Esophagus muscularis mucosa (tissue), 4 donors: Measurements from ENCODE around the gene MSH6. TPM values are rescaled to one million over a fixed set of nuclear protein-coding genes. Genes with fewer than 3 reads are reported as not detected.

Experiments
- DNase-seq: peaks from one replicate; pipeline ENCODE4 v3.0.0-alpha.2; 2017; ENCODE audit errors: extremely low spot score
- H3K27ac ChIP-seq, 4 donors: fragments of 200-600 bp; sonication (generic); replicated peaks in 1 of 4; 1 replicate in 3 of 4; 2 replicates in 1 of 4; pipeline ENCODE4 v1.5.1; 2016 to 2019; ENCODE audit warnings: mild to moderate bottlenecking in 1 of 4
- H3K27me3 ChIP-seq, 4 donors: fragments of 200-600 bp; sonication (generic); one replicate each; pipeline versions ENCODE4 v1.5.1 to v1.6.0; 2016 to 2019
- H3K36me3 ChIP-seq, 4 donors: fragments of 200-600 bp; sonication (generic); one replicate each; pipeline ENCODE4 v1.5.1; 2016 to 2019
- H3K4me1 ChIP-seq, 4 donors: fragments of 200-600 bp; sonication (generic); one replicate each; pipeline ENCODE4 v1.5.1; 2016 to 2019
- H3K4me3 ChIP-seq, 4 donors: fragments of 200-600 bp; sonication (generic); 1 replicate in 2 of 4; 2 replicates in 2 of 4; pipeline ENCODE4 v1.5.1; 2016 to 2019; ENCODE audit warnings: mild to moderate bottlenecking in 4 of 4, moderate library complexity in 1 of 4
- H3K9me3 ChIP-seq, 4 donors: fragments of 200-600 bp; sonication (generic); 1 replicate in 3 of 4; 2 replicates in 1 of 4; pipeline ENCODE4 v1.5.1; 2016 to 2019
- EP300 ChIP-seq: sonication (generic); formaldehyde crosslinking; IDR thresholded peaks from one replicate; pipeline ENCODE4 v1.6.1; 2017; ENCODE audit warnings: antibody characterized with exemption
- POLR2A ChIP-seq: fragments of 450-650 bp; IDR thresholded peaks from one replicate; pipeline ENCODE4 v1.6.1; 2017; ENCODE audit warnings: antibody characterized with exemption, moderate library complexity, mild to moderate bottlenecking, low read depth
- POLR2AphosphoS5 ChIP-seq, 2 donors: sonication (generic); formaldehyde crosslinking; IDR thresholded peaks; one replicate each; pipeline ENCODE4 v1.6.1; 2017; ENCODE audit warnings: antibody characterized with exemption in 2 of 2
- WGBS: methylation state at CpG from one replicate; pipeline ENCODE4 v1.1.5; 2018; 5-methylcytosine and 5-hydroxymethylcytosine counted together
- intact Hi-C: fragments of 100-400 bp; cut with DNase I; formaldehyde crosslinking; loops from one replicate; pipeline ENCODE4 v1.15.1; 2023
- total RNA-seq, 4 donors: library from RNA; depleted of rRNA; stranded (reverse); fragments of >200 nt; gene quantifications; one replicate each; pipeline versions ENCODE4 v1.1.0 to v1.2.1, GENCODE V29; 2016
- TF ChIP-seq, protein P1 (sequence below), 3 experiments: fragments of 200-600 bp in 2 of 3; fragments of 450-650 bp in 1 of 3; sonication (generic) in 2 of 3; IDR thresholded peaks; one replicate each; pipeline ENCODE4 v1.5.1; 2017 to 2019; ENCODE audit warnings: antibody characterized with exemption in 3 of 3, mild to moderate bottlenecking in 2 of 3, moderate library complexity in 1 of 3

MSH6 gene
- total RNA-seq, 4 donors from 2014 or later: 28.2 to 47.0 (median 39.6) TPM

DNA sequence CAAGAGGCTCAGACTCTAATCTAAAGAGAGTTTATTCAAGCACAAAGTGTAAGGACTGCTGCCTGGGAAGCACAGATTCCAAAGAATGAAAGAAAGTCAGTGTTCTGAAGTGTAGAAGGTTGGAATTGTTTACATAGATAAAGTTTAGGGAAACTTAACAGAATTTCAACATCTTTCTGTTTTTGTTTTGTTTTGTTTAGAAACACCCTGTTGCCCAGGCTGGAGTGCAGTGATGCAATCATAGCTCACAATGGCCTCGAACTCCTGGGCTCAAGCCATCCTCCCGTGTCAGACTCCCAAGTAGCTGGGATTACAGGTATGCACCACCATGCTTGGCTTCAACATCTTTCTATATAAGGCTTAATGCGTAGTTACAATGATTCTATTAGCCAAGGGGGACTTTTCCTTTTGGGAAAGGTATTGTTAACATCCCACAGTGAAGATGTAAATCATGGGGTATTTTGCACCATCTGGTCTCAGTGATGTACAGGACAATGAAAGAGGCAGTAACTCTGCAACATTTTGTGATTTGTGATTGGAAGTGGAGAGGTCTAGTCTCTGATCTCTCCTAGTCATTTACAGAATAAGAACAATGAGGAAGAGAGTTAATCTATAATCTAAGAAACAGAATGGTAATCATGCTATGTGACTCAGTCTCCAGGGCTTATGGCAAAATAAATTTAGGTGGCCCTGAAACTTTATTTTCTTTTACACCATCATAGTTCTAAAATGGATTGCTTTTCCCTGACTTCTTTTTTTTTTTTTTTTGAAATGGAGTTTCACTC is 45.6 kb upstream of the MSH6 start:
- no peaks in the 10 kb centered on the region for H3K36me3 ChIP-seq
- intact Hi-C loops: no loop called here
- no peak overlapping the region for H3K4me3 ChIP-seq
- TF ChIP-seq POLR2A (no peak), EP300 (no peak), POLR2AphosphoS5 (IDR thresholded peaks at IDR 0.05) (no peak)
- TF ChIP-seq, protein P1, sequence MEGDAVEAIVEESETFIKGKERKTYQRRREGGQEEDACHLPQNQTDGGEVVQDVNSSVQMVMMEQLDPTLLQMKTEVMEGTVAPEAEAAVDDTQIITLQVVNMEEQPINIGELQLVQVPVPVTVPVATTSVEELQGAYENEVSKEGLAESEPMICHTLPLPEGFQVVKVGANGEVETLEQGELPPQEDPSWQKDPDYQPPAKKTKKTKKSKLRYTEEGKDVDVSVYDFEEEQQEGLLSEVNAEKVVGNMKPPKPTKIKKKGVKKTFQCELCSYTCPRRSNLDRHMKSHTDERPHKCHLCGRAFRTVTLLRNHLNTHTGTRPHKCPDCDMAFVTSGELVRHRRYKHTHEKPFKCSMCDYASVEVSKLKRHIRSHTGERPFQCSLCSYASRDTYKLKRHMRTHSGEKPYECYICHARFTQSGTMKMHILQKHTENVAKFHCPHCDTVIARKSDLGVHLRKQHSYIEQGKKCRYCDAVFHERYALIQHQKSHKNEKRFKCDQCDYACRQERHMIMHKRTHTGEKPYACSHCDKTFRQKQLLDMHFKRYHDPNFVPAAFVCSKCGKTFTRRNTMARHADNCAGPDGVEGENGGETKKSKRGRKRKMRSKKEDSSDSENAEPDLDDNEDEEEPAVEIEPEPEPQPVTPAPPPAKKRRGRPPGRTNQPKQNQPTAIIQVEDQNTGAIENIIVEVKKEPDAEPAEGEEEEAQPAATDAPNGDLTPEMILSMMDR (IDR thresholded peaks at IDR 0.05): no peak
- no peaks in the 10 kb centered on the region for H3K4me1 ChIP-seq
- no peak overlapping the region for H3K27ac ChIP-seq
- H3K27me3 ChIP-seq: no peaks in the 10 kb centered on the region
- WGBS: 85% methylated on average over 3 of the region's 3 CpGs
- no peaks in the 10 kb centered on the region for H3K9me3 ChIP-seq
- DNase-seq: no peak

DNA sequence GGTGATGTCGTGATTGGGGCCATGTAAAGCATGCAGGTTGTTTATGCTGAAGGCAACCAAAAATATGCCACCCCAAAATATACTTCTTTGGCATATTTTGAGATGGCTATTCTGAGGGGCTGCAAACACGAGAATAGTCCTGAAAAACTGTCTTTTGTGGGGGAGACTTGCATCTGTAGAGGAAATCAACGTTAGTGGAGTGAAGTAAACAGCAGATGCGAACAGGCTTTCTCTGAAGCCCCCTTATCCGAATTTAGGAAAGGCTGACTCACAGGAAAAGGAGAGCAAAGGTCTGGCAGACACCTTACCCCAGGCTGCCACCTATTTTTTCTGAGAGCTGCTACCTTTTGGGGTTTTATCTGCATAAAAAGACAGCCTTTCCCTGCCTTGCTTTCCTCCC is 44.6 kb upstream of the MSH6 start:
- intact Hi-C loops: no loop called here
- TF ChIP-seq, protein P1 (IDR thresholded peaks at IDR 0.05): no peak
- TF ChIP-seq POLR2A (no peak), POLR2AphosphoS5 (IDR thresholded peaks at IDR 0.05) (no peak), EP300 (no peak)
- Histone ChIP-seq H3K9me3 (no peaks in the 10 kb centered on the region), H3K27ac (no peak overlapping the region), H3K4me1 (no peaks in the 10 kb centered on the region), H3K36me3 (no peaks in the 10 kb centered on the region), H3K4me3 (no peak overlapping the region), H3K27me3 (no peaks in the 10 kb centered on the region)
- DNase-seq: no peak
- WGBS: 75% methylated on average over 5 of the region's 5 CpGs

DNA sequence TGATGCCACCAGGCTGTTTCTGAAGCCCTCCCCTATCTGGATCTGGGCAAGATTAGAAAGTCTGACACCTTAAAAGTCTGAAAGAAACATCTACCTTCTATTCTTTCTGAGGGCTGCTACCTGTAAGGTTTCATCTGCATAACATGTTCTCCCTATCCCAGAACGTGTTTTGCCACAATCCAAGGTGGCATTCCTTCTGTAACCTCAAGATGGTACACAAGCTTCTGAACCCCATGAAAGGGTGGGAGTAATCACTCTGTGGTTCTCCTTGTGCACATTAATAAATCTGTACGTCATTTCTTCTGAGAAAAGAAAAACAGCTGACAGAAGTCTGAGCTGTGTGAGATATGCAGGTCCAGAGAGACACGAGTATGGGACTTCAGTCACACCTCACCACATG is 41.8 kb upstream of the MSH6 start:
- no peak overlapping the region for H3K27ac ChIP-seq
- 60% methylated on average over 3 of the region's 3 CpGs for WGBS
- H3K9me3 ChIP-seq: no peaks in the 10 kb centered on the region
- no peaks in the 10 kb centered on the region for H3K36me3 ChIP-seq
- DNase-seq: no peak
- no peak overlapping the region for H3K4me3 ChIP-seq
- no peaks in the 10 kb centered on the region for H3K4me1 ChIP-seq
- no peaks in the 10 kb centered on the region for H3K27me3 ChIP-seq
- intact Hi-C loops: no loop called here
- TF ChIP-seq, protein P1 (IDR thresholded peaks at IDR 0.05): no peak
- no peak for TF ChIP-seq POLR2AphosphoS5 (IDR thresholded peaks at IDR 0.05)
- TF ChIP-seq EP300: no peak
- no peak for TF ChIP-seq POLR2A

DNA sequence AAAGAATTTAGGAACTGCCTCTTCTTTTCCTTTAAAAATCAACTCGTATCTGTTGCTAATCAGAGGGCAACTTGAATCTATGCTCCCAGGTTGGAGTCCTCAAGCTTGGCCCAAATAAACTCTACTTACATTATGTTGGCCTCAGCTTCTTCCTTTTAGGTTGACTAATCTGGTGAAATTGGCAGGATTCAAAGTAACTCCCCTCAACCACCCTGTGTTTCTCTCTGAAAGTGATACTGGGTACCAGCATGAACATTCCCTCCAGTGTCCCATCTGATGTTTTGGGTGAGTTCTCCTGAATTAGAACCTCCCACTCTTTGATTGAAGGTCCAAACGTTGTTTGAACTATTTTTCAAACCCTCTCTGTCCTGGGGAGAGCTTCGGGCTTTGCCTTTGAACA is 41.3 kb upstream of the MSH6 start:
- Histone ChIP-seq H3K4me1 (no peaks in the 10 kb centered on the region), H3K9me3 (peaks cover 0 to 1% (median under 1%) of the 10 kb centered on the region in 4 donors), H3K4me3 (no peak overlapping the region), H3K36me3 (no peaks in the 10 kb centered on the region), H3K27ac (no peak overlapping the region), H3K27me3 (no peaks in the 10 kb centered on the region)
- DNase-seq: no peak
- no peak for TF ChIP-seq POLR2A
- TF ChIP-seq, protein P1 (IDR thresholded peaks at IDR 0.05): no peak
- no peak for TF ChIP-seq POLR2AphosphoS5 (IDR thresholded peaks at IDR 0.05)
- no peak for TF ChIP-seq EP300
- WGBS: 62% methylated on average over 3 of the region's 3 CpGs
- intact Hi-C loops: no loop called here

DNA sequence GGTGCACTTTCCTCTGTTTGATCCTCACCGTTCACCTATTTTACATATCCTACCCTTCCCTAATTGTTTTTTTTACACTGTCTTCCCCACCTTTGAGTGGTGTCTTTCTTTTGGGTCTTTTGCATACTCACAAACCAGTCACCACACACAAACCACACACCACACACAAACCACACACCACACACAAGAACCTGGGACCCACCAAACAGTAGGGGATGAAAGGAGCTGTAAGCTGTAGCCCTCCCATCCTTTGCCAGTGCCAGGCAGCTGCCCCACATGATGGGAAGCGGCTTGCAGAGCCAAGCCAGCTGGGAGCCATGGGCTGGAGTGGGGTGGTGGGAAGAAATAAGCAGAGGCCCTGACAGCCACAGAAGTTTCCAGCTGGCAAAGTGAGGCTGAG is 38.9 kb upstream of the MSH6 start:
- H3K27me3 ChIP-seq: no peaks in the 10 kb centered on the region
- no peak overlapping the region for H3K27ac ChIP-seq
- H3K9me3 ChIP-seq: peaks cover 0 to 19% (median 9%) of the 10 kb centered on the region in 4 donors
- no peak for TF ChIP-seq POLR2AphosphoS5 (IDR thresholded peaks at IDR 0.05)
- TF ChIP-seq, protein P1 (IDR thresholded peaks at IDR 0.05): no peak
- no peak for TF ChIP-seq POLR2A
- no peak for TF ChIP-seq EP300
- H3K4me1 ChIP-seq: no peaks in the 10 kb centered on the region
- H3K4me3 ChIP-seq: no peak overlapping the region
- intact Hi-C loops: no loop called here
- H3K36me3 ChIP-seq: no peaks in the 10 kb centered on the region
- WGBS: 62% methylated on average over 2 of the region's 2 CpGs
- no peak for DNase-seq
